Activated CD8-positive, alpha-beta memory T cell treated with anti-CD3 and anti-CD28 coated beads, Interleukin-2, amount 50 U/mL, for 24 hours (primary cell): Measurements from ENCODE around the gene UTF1.
"Not testable (repeated sequence)": the region's sequence is repeated elsewhere in the genome, so short reads cannot be mapped to it uniquely, and the experiment has no call there.

ENCODE experiments used
- DNase-seq: peaks from one replicate; pipeline ENCODE4 v3.0.0-alpha.2; 2020; ENCODE audit errors: extremely low read depth

Gene UTF1

GRCh38 chr10:133209641-133210040 is 20.4 kb upstream of the UTF1 start:
- DNase-seq: no peak

- DNase-seq: no peak
Observed at GRCh38 chr10:133210398-133211140, 19.4 kb upstream of the UTF1 start.

- no peak for DNase-seq
Observed at GRCh38 chr10:133211141-133211830, 18.7 kb upstream of the UTF1 start.

GRCh38 chr10:133211959-133212852 is 17.8 kb upstream of the UTF1 start:
- no peak for DNase-seq

GRCh38 chr10:133212853-133213494 is 17.0 kb upstream of the UTF1 start:
- DNase-seq: no peak

- DNase-seq: no peak
Observed at GRCh38 chr10:133213641-133214467, 16.2 kb upstream of the UTF1 start.

GRCh38 chr10:133214468-133215410 is 15.3 kb upstream of the UTF1 start:
- no peak for DNase-seq

GRCh38 chr10:133215586-133215985 is 14.4 kb upstream of the UTF1 start:
- no peak for DNase-seq

GRCh38 chr10:133216776-133217175 is 13.2 kb upstream of the UTF1 start:
- no peak for DNase-seq

GRCh38 chr10:133217800-133218589 is 12.0 kb upstream of the UTF1 start:
- no peak for DNase-seq

GRCh38 chr10:133218891-133219290 is 11.1 kb upstream of the UTF1 start:
- DNase-seq: no peak

- no peak for DNase-seq
Observed at GRCh38 chr10:133219782-133220181, 10.2 kb upstream of the UTF1 start.

GRCh38 chr10:133221331-133221730 is 8.7 kb upstream of the UTF1 start:
- DNase-seq: no peak

- DNase-seq: not testable (repeated sequence)
Observed at GRCh38 chr10:133221756-133222155, 8.3 kb upstream of the UTF1 start.

GRCh38 chr10:133224076-133224475 is 5.9 kb upstream of the UTF1 start:
- DNase-seq: no peak

GRCh38 chr10:133224756-133225372 is 5.2 kb upstream of the UTF1 start:
- no peak for DNase-seq

- DNase-seq: no peak
Observed at GRCh38 chr10:133225707-133226191, 4.3 kb upstream of the UTF1 start.

- no peak for DNase-seq
Observed at GRCh38 chr10:133226251-133226808, 3.7 kb upstream of the UTF1 start.
